Activated CD4-positive, alpha-beta memory T cell treated with anti-CD3 and anti-CD28 coated beads, Interleukin-2, amount 10 ng/mL, durations not matched to agents 7 days and 5 days (primary cell): Measurements from ENCODE around the gene ANKS4B. TPM values are rescaled to one million over a fixed set of nuclear protein-coding genes. Genes with fewer than 3 reads are reported as not detected.
"Not testable (repeated sequence)": the region's sequence is repeated elsewhere in the genome, so short reads cannot be mapped to it uniquely, and the experiment has no call there.

Source experiments
- CTCF ChIA-PET: fragments of 350-600 bp; sonication (Branson Sonifier 250); formaldehyde crosslinking; loops from one replicate; lab custom pipeline; 2021; ENCODE audit warnings: antibody characterized with exemption, inconsistent platforms; lab: Charles Lee
- POLR2A ChIA-PET: fragments of 350-600 bp; sonication (Branson Sonifier 250); formaldehyde crosslinking; loops from one replicate; lab custom pipeline; 2021; ENCODE audit warnings: antibody characterized with exemption; lab: Charles Lee
- DNase-seq: peaks from one replicate; pipeline ENCODE4 v3.0.0-alpha.2; 2020
- H3K27ac Mint-ChIP-seq: one replicate; pipeline ENCODE4 v1.8.0; 2021; ENCODE audit warnings: mild to moderate bottlenecking, mixed read lengths
- H3K27me3 Mint-ChIP-seq: one replicate; pipeline ENCODE4 v1.8.0; 2021; ENCODE audit warnings: mixed read lengths
- H3K36me3 Mint-ChIP-seq: one replicate; pipeline ENCODE4 v1.8.0; 2021; ENCODE audit warnings: low read depth, mixed read lengths
- H3K4me1 Mint-ChIP-seq: one replicate; pipeline ENCODE4 v1.8.0; 2021; ENCODE audit warnings: mixed read lengths
- H3K4me3 Mint-ChIP-seq: one replicate; pipeline ENCODE4 v1.8.0; 2021; ENCODE audit warnings: mild to moderate bottlenecking, mixed read lengths
- H3K9me3 Mint-ChIP-seq: one replicate; pipeline ENCODE4 v1.8.0; 2021; ENCODE audit warnings: mixed read lengths
- total RNA-seq, 2 experiments: library from RNA; stranded (reverse); gene quantifications; one replicate each; pipeline ENCODE4 v1.2.3, GENCODE V29; 2021

Gene ANKS4B, protein sequence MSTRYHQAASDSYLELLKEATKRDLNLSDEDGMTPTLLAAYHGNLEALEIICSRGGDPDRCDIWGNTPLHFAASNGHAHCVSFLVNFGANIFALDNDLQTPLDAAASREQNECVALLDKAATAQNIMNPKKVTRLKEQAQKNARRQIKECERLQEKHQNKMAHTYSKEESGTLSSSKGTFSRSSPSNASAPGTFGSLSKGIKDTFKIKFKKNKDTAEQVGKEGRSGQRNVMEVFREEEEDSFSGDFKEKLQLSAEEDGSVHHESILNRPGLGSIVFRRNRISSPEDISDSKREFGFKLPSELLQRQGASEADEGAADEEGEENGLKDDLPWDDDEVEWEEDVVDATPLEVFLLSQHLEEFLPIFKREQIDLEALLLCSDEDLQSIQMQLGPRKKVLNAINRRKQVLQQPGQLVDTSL
- not detected for total RNA-seq

DNA sequence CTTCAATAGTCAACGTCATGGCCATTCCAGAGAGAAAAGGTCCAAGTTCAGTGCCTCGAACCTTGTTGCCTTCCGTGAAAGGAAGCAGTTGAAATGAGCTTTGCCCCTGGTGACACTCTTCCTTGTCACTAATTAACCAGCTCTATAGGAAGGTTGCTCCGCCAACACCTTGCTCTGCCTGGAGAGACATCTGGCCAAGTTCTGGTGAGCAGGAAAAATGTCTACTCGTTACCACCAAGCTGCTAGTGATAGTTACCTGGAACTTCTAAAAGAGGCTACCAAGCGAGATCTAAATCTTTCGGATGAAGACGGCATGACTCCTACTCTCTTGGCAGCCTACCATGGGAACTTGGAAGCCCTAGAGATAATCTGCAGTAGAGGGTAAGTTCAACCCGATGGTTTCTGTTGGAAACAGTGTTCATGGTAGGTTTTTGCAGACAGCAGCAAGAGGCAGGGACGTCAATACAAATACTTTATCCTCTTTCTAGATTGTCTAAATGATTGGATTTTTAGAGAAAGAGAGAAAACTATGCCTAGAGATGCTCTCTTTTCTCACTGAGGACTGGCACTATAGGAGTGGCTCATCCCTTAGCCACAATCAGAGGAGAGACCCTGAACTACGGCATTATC lies at the start of gene ANKS4B:
Gene ANKS4B (plus strand): TSS at position 179 of the 630 bp plus-strand sequence. CDS start 39 bp downstream, at position 218.
- POLR2A ChIA-PET, result no interaction called here
- Mint-ChIP-seq H3K4me3 (no peak within 1 kb of the TSS), H3K36me3 (no peaks in the 10 kb centered on the region), H3K4me1 (no peaks in the 10 kb centered on the region), H3K27me3 (peaks cover 39% of the 10 kb centered on the region), H3K27ac (no peak within 1 kb of the TSS), H3K9me3 (no peaks in the 10 kb centered on the region)
- CTCF ChIA-PET, result no interaction called here
- no peak for DNase-seq

DNA sequence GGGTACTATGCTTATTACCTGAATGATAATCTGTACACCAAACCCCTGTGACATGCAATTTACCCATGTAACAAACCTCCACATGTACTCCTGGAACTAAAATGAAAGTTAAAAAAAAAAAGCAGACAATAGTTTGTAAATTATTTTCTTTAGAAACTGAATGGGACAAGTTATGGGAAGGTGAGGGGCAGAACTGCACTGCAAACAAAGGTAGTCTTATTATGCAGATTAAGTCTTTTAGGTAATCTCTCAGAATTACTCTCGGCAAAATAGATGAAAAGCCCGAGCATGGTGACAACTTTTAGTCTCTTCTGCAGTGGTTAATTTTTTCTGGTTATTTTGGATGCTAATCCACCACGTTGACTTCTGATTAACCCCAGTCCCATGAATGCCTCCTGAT lies 49.5 kb upstream of the ANKS4B start:
- POLR2A ChIA-PET, result no interaction called here
- Mint-ChIP-seq H3K4me1 (peaks cover 15% of the 10 kb centered on the region), H3K9me3 (peaks cover 22% of the 10 kb centered on the region), H3K4me3 (no peak overlapping the region), H3K27me3 (peaks cover 2% of the 10 kb centered on the region), H3K27ac (no peak overlapping the region), H3K36me3 (peaks cover 47% of the 10 kb centered on the region)
- CTCF ChIA-PET, result no interaction called here
- no peak for DNase-seq

DNA sequence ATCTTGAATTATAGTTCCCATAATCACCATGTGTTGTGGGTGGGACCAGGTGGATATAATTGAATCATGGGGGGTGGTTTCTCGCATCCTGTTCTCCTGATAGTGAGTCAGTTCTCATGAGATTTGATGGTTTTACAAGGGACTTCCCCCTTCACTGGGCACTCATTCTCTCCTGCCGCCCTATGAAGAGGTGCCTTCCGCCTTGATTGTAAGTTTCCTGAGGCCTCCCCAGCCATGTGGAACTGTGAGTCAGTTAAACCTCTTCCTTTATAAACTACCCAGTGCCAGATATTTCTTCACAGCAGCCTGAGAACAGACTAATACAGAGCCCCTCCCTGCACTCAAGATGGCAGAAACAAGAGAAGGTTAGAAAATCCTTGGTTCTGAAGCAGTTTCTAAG lies 48.7 kb upstream of the ANKS4B start:
- no peak overlapping the region for H3K4me3 Mint-ChIP-seq
- H3K9me3 Mint-ChIP-seq, result peaks cover 22% of the 10 kb centered on the region
- CTCF ChIA-PET, result no interaction called here

DNA sequence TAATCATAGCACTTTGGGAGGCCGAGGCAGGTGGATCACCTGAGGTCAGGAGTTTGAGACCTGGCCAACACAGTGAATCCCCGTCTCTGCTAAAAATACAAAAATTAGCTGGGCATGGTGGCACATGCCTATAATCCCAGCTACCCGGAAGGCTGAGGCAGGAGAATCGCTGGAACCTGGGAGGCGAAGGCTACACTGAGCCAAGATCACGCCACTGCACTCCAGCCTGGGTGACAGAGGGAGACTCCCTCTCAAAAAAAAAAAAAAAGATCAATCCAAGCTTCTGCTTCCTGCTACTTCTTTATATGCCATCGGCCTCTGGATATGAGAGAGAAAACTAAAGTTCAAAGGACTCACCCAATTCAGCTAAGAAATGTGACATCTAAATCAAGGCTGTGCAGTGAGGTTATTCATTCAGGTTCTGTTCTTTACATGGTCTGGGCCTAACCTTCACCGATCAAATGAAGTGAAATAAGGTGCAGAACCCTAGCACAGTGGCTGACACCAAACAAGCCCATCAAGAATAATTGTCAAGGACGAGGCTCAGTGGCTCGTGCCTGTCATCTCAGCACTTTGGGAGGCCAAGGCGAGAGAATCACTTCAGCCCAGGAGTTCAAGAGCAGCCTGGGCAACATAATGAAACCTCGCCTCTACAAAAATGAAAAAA lies 47.7 kb upstream of the ANKS4B start:
- ChIA-PET POLR2A (no interaction called here), CTCF (interaction anchor here (0.7 to 1.8 kb wide), 3 partner anchors 29 to 1716 kb away, joined by 3 to 6 read pairs (median 4); no protein-coding TSS in a partner anchor)
- peaks cover 22% of the 10 kb centered on the region for H3K9me3 Mint-ChIP-seq
- peaks cover 15% of the 10 kb centered on the region for H3K4me1 Mint-ChIP-seq
- no peak for DNase-seq
- no peak overlapping the region for H3K27ac Mint-ChIP-seq
- H3K36me3 Mint-ChIP-seq, result peaks cover 34% of the 10 kb centered on the region
- H3K4me3 Mint-ChIP-seq, result no peak overlapping the region
- peaks cover 2% of the 10 kb centered on the region for H3K27me3 Mint-ChIP-seq

More for the DNA sequence above, 48.7 kb upstream of the ANKS4B start:
- Mint-ChIP-seq H3K4me1 (peaks cover 15% of the 10 kb centered on the region), H3K27me3 (peaks cover 2% of the 10 kb centered on the region), H3K27ac (no peak overlapping the region), H3K36me3 (peaks cover 39% of the 10 kb centered on the region)
- DNase-seq, result no peak
- POLR2A ChIA-PET, result no interaction called here

DNA sequence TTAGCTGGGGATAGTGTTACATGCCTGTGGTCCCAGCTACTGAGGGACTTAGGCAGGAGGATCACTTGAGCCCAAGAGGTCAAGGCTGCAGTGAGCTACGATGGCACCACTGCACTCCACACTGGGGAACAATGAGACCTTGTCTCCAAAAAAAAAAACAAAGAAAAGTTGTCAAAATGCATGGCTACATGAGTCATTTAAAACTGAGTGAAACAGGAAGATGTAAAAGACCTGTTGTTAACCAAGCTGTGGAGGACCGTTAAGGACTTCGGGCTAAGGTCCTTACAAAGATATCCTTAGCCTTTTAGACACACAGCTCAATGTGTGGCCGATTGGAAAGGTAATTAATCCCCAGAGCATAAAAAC lies 47.2 kb upstream of the ANKS4B start:
- ChIA-PET POLR2A (no interaction called here), CTCF (interaction anchor here (0.7 to 1.8 kb wide), 3 partner anchors 29 to 1715 kb away, joined by 3 to 6 read pairs (median 4); no protein-coding TSS in a partner anchor)
- DNase-seq, result no peak
- Mint-ChIP-seq H3K4me3 (no peak overlapping the region), H3K9me3 (peaks cover 22% of the 10 kb centered on the region), H3K36me3 (peaks cover 29% of the 10 kb centered on the region), H3K27ac (no peak overlapping the region), H3K4me1 (peaks cover 15% of the 10 kb centered on the region), H3K27me3 (peaks cover 4% of the 10 kb centered on the region)

DNA sequence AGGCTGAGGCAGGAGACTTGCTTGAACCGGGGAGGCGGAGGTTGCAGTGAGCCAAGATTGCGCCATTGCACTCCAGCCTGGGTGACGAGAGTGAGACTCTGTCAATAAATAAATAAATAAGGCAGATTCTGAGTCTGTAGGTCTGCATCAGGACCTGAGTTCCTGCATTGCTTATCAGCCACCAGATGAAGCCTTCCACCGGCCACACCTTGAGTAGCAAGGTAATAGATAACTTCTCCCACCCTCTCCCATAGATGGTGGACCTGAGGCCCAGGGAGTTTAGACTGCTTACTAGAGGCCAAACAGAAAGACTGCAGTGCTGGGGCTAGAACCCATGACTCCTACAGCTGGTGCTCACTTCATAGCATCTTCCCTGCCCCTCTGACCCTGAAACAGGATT lies 44.2 kb upstream of the ANKS4B start:
- Mint-ChIP-seq H3K4me3 (no peak overlapping the region), H3K9me3 (peaks cover 11% of the 10 kb centered on the region), H3K4me1 (peaks cover 15% of the 10 kb centered on the region), H3K27me3 (peaks cover 9% of the 10 kb centered on the region), H3K36me3 (peaks cover 11% of the 10 kb centered on the region), H3K27ac (no peak overlapping the region)
- no peak for DNase-seq
- ChIA-PET CTCF (interaction anchor here (0.7 to 1.8 kb wide), 8 partner anchors 8 to 369 kb away, joined by 3 to 9 read pairs (median 6); no protein-coding TSS in a partner anchor), POLR2A (interaction anchor here (1.5 kb wide), 1 partner anchor 31 kb away, joined by 3 read pairs; the partner anchor contains the start of gene LDAF1)

DNA sequence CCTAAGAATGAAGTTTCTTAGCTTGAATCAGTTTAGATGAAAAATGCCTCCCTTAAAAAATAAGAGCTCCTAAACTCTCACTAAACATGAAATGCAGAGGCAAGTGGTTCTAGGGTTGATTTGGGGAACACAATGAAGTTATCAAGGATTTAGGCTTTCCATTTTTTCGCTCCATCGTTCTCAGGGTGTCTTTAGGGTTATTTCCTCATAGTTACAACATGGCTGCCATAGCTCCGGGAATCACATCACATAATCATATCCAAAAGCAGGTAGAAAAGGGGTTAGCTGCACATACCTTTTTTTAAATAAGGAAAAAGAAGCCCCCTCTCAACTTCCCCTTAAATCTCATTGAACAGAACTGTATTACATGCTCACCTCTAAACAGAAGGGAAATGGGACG lies 43.5 kb upstream of the ANKS4B start:
- CTCF ChIA-PET, result interaction anchor here (0.8 to 1.8 kb wide), 4 partner anchors 12 to 339 kb away, joined by 3 to 8 read pairs (median 6); no protein-coding TSS in a partner anchor

DNA sequence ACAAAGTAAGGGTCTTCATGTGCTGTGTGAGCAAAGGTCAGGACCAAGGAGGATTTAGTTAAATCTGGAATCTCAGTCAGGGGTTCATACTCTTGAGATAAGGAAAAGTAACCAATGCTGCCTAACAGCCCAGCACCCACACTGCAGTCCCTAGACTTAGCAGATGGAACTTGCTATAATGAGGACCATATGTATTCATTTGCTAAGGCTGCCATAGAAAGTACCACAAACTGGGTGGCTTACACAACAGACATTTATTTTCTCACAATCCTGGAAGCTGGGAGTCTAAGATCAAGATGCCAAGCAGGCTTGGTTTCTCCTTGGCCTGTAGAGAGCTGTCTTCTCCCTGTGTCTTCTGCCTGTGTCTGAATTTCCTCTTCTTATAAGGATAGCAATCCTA lies 42.9 kb upstream of the ANKS4B start:
- peaks cover 2% of the 10 kb centered on the region for H3K36me3 Mint-ChIP-seq
- H3K4me3 Mint-ChIP-seq, result no peak overlapping the region
- POLR2A ChIA-PET, result interaction anchor here (1.5 kb wide), 1 partner anchor 32 kb away, joined by 3 read pairs; the partner anchor contains the start of gene LDAF1
- H3K27me3 Mint-ChIP-seq, result peaks cover 12% of the 10 kb centered on the region
- no peak overlapping the region for H3K27ac Mint-ChIP-seq
- peaks cover 15% of the 10 kb centered on the region for H3K4me1 Mint-ChIP-seq
- H3K9me3 Mint-ChIP-seq, result peaks cover 2% of the 10 kb centered on the region
- CTCF ChIA-PET, result interaction anchor here (0.7 kb wide), 1 partner anchor 21 kb away, joined by 3 read pairs; no protein-coding TSS in a partner anchor
- DNase-seq, result no peak

More for the DNA sequence above, 43.5 kb upstream of the ANKS4B start:
- Mint-ChIP-seq H3K27me3 (peaks cover 12% of the 10 kb centered on the region), H3K27ac (no peak overlapping the region), H3K36me3 (peaks cover 5% of the 10 kb centered on the region), H3K9me3 (peaks cover 5% of the 10 kb centered on the region), H3K4me1 (peaks cover 15% of the 10 kb centered on the region), H3K4me3 (no peak overlapping the region)
- DNase-seq, result no peak
- POLR2A ChIA-PET, result interaction anchor here (1.5 kb wide), 1 partner anchor 31 kb away, joined by 3 read pairs; the partner anchor contains the start of gene LDAF1

DNA sequence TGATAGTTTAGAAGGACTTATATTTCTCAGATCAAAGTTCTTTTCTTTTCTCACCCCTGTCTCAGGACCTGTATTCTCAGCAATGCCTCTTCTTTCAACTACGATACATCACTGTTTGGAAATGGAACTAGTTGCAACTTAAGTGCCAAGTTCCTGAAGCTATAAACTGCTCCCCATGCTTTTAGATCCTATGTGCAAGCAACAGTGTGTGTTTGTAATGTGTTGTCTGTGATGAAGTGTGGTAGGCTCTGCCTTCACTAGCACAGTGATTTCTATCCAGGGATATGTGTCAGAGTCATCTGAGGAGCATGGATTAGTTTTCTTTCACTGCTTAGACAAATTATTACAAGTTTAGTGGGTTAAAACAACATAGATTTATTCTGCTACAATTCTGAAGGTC lies 40.5 kb upstream of the ANKS4B start:
- Mint-ChIP-seq H3K9me3 (no peaks in the 10 kb centered on the region), H3K36me3 (no peaks in the 10 kb centered on the region), H3K4me1 (peaks cover 14% of the 10 kb centered on the region), H3K4me3 (no peak overlapping the region), H3K27ac (no peak overlapping the region), H3K27me3 (peaks cover 14% of the 10 kb centered on the region)
- CTCF ChIA-PET, result no interaction called here
- POLR2A ChIA-PET, result no interaction called here
- no peak for DNase-seq

DNA sequence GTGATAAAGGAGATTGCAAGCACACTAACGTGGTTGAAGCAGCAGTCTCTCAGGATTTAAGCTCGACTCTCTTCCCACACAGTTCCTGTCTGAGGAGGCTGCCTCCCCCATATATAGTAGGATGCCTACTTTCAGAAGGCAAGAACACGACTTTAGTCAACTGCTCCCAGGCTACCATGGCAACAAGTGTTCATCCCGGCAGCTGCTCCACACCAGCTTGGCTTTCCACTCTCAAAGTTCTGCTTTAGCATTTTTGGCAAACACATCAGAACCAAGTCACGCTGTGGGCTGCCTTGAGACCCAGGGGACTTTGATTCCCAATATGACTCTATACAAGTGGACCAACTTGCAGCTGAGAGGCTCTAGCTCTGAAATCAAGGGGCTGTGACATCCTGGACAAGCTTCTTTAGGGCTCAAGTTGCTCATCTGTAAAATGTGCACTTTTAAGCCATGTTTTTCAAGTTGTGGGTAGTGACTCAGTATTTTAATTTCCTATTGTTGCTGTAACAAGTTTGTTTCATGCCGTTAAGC lies 38.7 kb upstream of the ANKS4B start:
- POLR2A ChIA-PET, result no interaction called here

DNA sequence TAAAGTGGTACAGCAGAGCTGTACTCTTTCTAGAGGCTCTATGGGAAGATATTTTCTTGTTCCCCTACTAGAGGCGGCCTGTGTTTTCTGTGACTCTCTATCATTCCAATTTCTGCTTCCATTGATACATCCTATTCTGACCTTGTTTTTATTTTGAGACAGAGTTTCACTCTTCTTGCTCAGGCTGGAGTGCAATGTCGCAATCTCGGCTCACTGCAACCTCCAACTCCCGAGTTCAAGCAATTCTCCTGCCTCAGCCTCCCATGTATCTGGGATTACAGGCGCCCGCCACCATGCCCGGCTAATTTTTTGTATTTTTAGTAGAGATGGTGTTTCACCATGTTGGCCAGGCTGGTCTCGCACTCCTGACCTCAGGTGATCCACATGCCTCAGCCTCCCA lies 38.2 kb upstream of the ANKS4B start:
- H3K4me3 Mint-ChIP-seq, H3K9me3 Mint-ChIP-seq, H3K27ac Mint-ChIP-seq, DNase-seq, H3K36me3 Mint-ChIP-seq, H3K4me1 Mint-ChIP-seq, POLR2A ChIA-PET: not testable (repeated sequence)
- CTCF ChIA-PET, result interaction anchor here (0.7 kb wide), 1 partner anchor 358 kb away, joined by 5 read pairs; no protein-coding TSS in a partner anchor
- H3K27me3 Mint-ChIP-seq, result peaks cover 14% of the 10 kb centered on the region

More for the DNA sequence above, 38.7 kb upstream of the ANKS4B start:
- no peak for DNase-seq
- Mint-ChIP-seq H3K36me3 (no peaks in the 10 kb centered on the region), H3K4me3 (no peak overlapping the region), H3K27ac (no peak overlapping the region), H3K4me1 (peaks cover 6% of the 10 kb centered on the region), H3K9me3 (no peaks in the 10 kb centered on the region), H3K27me3 (peaks cover 13% of the 10 kb centered on the region)
- CTCF ChIA-PET, result interaction anchor here (0.7 kb wide), 1 partner anchor 359 kb away, joined by 5 read pairs; no protein-coding TSS in a partner anchor

DNA sequence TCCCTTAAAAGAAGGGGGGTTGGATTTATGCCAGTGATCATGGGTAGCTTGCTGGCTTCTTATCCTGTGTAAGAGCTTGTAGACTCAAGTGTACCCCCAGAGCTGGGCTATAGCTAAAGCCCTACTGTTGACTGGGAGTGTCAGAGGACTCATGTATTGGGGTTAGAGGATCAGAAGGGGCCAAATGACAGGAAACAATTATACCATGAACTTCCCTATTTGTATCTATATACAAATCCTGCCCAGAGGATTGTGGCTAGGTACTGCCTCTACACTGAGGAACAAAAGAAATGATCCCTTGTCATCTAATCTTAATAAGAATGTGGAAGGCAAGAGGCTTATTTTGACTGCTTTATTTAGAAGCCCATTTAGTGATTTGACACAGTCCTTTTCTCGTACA lies 36.4 kb upstream of the ANKS4B start:
- POLR2A ChIA-PET, result no interaction called here
- H3K4me1 Mint-ChIP-seq, result peaks cover 6% of the 10 kb centered on the region
- H3K27ac Mint-ChIP-seq, result no peak overlapping the region
- no peaks in the 10 kb centered on the region for H3K36me3 Mint-ChIP-seq
- CTCF ChIA-PET, result interaction anchor here (1.2 kb wide), 1 partner anchor 9 kb away, joined by 4 read pairs; no protein-coding TSS in a partner anchor
- DNase-seq, result no peak
- H3K27me3 Mint-ChIP-seq, result peaks cover 21% of the 10 kb centered on the region
- no peak overlapping the region for H3K4me3 Mint-ChIP-seq
- H3K9me3 Mint-ChIP-seq, result no peaks in the 10 kb centered on the region
